SK-N-MC (cell line): ENCODE data around the gene XRCC1.

Source experiments
- EZH2 ChIP-seq: fragments of 200-600 bp; sonication (generic); IDR thresholded peaks from one replicate; pipeline ENCODE4 v1.6.1; 2017; ENCODE audit warnings: antibody characterized with exemption
- FOXP2 ChIP-seq: optimal IDR thresholded peaks from 2 replicates; pipeline ENCODE3; 2011; ENCODE audit warnings: mild to moderate bottlenecking, moderate library complexity; ENCODE audit not compliant: insufficient read depth; ENCODE audit errors: extremely low read length, control extremely low read depth
- POLR2AphosphoS5 ChIP-seq: IDR thresholded peaks from 2 replicates; pipeline ENCODE4 v1.6.1; 2012; ENCODE audit warnings: mild to moderate bottlenecking, low read depth, low read length, borderline replicate concordance

DNA sequence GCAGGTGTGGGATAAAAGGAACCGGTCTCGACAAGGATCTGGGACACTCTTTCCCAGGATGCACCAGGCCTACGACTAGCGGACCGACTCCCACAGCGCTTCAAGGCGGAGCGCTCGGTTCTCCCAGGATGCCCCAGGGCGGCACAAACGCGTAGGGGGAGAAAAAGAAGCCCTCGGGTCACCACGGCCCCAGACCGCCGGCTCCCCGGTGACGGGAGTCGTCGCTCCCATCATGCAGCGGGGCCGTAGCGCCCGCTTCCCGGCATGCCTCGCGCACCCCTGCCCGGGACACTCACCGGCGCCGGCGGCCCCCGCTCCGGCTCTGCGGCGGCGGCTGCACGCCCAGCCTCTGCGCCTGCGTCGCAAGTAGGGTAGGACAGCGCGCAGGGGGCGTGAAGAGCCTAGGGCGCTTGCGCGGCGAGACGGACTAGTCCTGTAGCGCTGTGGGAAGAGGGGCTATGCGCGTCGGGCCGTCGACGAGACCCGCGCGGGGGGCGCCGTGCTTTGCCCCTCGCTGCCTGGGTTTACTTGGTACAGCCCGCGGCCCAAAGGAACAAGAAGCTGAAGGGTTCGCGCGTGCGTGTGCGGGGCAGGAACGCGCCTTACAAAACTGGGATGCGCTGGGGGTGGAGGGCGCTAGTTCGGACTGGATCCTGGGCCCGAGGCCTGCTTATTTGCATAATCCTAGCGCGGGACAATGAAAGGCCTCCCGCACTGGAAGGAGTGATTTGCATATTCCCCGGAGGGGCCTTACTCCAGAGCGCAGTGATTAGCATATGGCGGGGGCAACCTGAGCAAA lies 44.1 kb upstream of the XRCC1 start, which contains the start of gene ZNF428:
- TF ChIP-seq POLR2AphosphoS5 (peak; percentile 63), EZH2 (no peak), FOXP2 (no peak)
